CD4-positive, alpha-beta T cell (primary cell): ENCODE data around the gene TFAP2E. TPM values are rescaled to one million over a fixed set of nuclear protein-coding genes. Genes with fewer than 3 reads are reported as not detected.

Experiments used
- ATAC-seq: fragments of 200-7000 bp; cut with Tn5 transposase; one replicate; pipeline ENCODE4 v1.10.0; 2022; ENCODE audit warnings: mild to moderate bottlenecking; ENCODE audit not compliant: poor library complexity
- CTCF ChIA-PET: fragments of 350-600 bp; sonication (Branson Sonifier 250); formaldehyde crosslinking; loops from one replicate; lab custom pipeline; 2021; ENCODE audit warnings: antibody characterized with exemption, inconsistent platforms; lab: Charles Lee
- POLR2A ChIA-PET: fragments of 350-600 bp; sonication (Branson Sonifier 250); formaldehyde crosslinking; loops from one replicate; lab custom pipeline; 2021; ENCODE audit warnings: antibody characterized with exemption, inconsistent platforms; lab: Charles Lee
- DNase-seq, 14 experiments: peaks; one replicate each; pipeline ENCODE4 v3.0.0-alpha.2; 2013 to 2020; ENCODE audit warnings: mixed read lengths in 2 of 14
- H3K27ac ChIP-seq, 2 donors: one replicate each; pipeline versions ENCODE4 v1.5.1 to v1.7.0; 2013; ENCODE audit warnings: low read length in 2 of 2, low read depth in 1 of 2, mild to moderate bottlenecking in 1 of 2
- H3K27me3 ChIP-seq, 2 experiments: 1 replicate in 1 of 2; 2 replicates in 1 of 2; pipeline versions ENCODE4 v1.6.1 to v1.7.0; 2013; ENCODE audit warnings: low read length in 2 of 2, control low read depth in 1 of 2, mild to moderate bottlenecking in 1 of 2, moderate library complexity in 1 of 2; ENCODE audit not compliant: insufficient read depth in 2 of 2, control insufficient read depth in 1 of 2
- H3K36me3 ChIP-seq: one replicate; pipeline ENCODE4 v1.6.1; 2013; ENCODE audit warnings: low read length, control low read depth; ENCODE audit not compliant: insufficient read depth
- H3K4me1 ChIP-seq: one replicate; pipeline ENCODE4 v1.6.1; 2013; ENCODE audit warnings: low read length, control low read depth; ENCODE audit not compliant: insufficient read depth
- H3K4me3 ChIP-seq: one replicate; pipeline ENCODE4 v1.5.1; 2013; ENCODE audit warnings: mild to moderate bottlenecking, low read length, moderate library complexity
- H3K9me3 ChIP-seq, 2 experiments: 1 replicate in 1 of 2; 2 replicates in 1 of 2; pipeline versions ENCODE4 v1.6.1 to v1.7.0; 2013; ENCODE audit warnings: low read length in 2 of 2, mild to moderate bottlenecking in 2 of 2, control low read depth in 1 of 2, moderate library complexity in 1 of 2; ENCODE audit not compliant: control insufficient read depth in 1 of 2, insufficient read depth in 1 of 2
- H3K27ac Mint-ChIP-seq: one replicate; pipeline ENCODE4 v1.8.0; 2020; ENCODE audit warnings: mixed read lengths
- H3K27me3 Mint-ChIP-seq: one replicate; pipeline ENCODE4 v1.8.0; 2021; ENCODE audit warnings: mixed read lengths
- H3K36me3 Mint-ChIP-seq: one replicate; pipeline ENCODE4 v1.8.0; 2021; ENCODE audit warnings: low read depth, mixed read lengths
- H3K4me1 Mint-ChIP-seq: one replicate; pipeline ENCODE4 v1.8.0; 2021; ENCODE audit warnings: low read depth, mixed read lengths
- H3K4me3 Mint-ChIP-seq: one replicate; pipeline ENCODE4 v1.8.0; 2020; ENCODE audit warnings: mild to moderate bottlenecking, mixed read lengths
- H3K9me3 Mint-ChIP-seq: one replicate; pipeline ENCODE4 v1.8.0; 2020; ENCODE audit warnings: mixed read lengths
- CTCF ChIP-seq: fragments of 200-600 bp; IDR thresholded peaks from one replicate; pipeline ENCODE4 v1.8.0; 2022; ENCODE audit warnings: antibody characterized with exemption, mild to moderate bottlenecking
- intact Hi-C, 2 experiments: fragments of 100-400 bp; cut with DNase I in 1 of 2; cut with micrococcal nuclease in 1 of 2; formaldehyde crosslinking; loops; one replicate each; pipeline versions ENCODE4 v1.15.1 to v1.9.0; 2023 to 2025; cut with DNase I, micrococcal nuclease
- total RNA-seq, 174 experiments: library from RNA in 2 of 174; stranded (reverse) in 2 of 174; gene quantifications; one replicate each; pipeline ENCODE4 v1.2.3 and lab custom pipeline; 2021 to 2026

The TFAP2E gene
- total RNA-seq, 2 experiments from 2014 or later = 3.0 to 3.8 TPM

GRCh38 chr1:35640380-35641232 is 67.5 kb downstream of the TFAP2E start:
- Histone ChIP-seq H3K36me3 (peaks cover 7% of the 10 kb centered on the region), H3K4me3 (peak overlapping the region; percentile 83), H3K27me3 (peaks cover 0 to 8% of the 10 kb centered on the region in 2 experiments), H3K27ac (peak overlapping the region; percentile 63 to 73), H3K9me3 (no peaks in the 10 kb centered on the region), H3K4me1 (peaks cover 15% of the 10 kb centered on the region)
- CTCF ChIA-PET = no interaction called here
- peaks cover 53% of the 10 kb centered on the region for H3K4me1 Mint-ChIP-seq
- H3K27ac Mint-ChIP-seq = peak overlapping the region; percentile 98
- H3K36me3 Mint-ChIP-seq = peaks cover 26% of the 10 kb centered on the region
- no peaks in the 10 kb centered on the region for H3K9me3 Mint-ChIP-seq
- POLR2A ChIA-PET = no interaction called here
- DNase-seq = peak in 2 of 14 experiments; percentile 12 to 19
- intact Hi-C loops = loop anchor here (2.0 to 10.0 kb wide), 5 partner anchors 72 to 824 kb away; partner anchors contain the start of genes C1orf216 (in 2 of the 2), CLSPN (in 1 of the 2), MRPS15 (in 1 of the 2) and SFPQ (in 1 of the 2)
- peaks cover 28% of the 10 kb centered on the region for H3K27me3 Mint-ChIP-seq
- ATAC-seq = no peak
- H3K4me3 Mint-ChIP-seq = peak overlapping the region; percentile 99
- TF ChIP-seq CTCF = no peak

GRCh38 chr1:35641233-35641866 is 68.2 kb downstream of the TFAP2E start, which contains the start of gene PSMB2:
Gene PSMB2, minus strand, starts transcription at chr1:35641526. Its CDS starts 94 bp downstream, at chr1:35641432.
- intact Hi-C loops = loop anchor here (2.0 to 10.0 kb wide), 5 partner anchors 73 to 823 kb away; partner anchors contain the start of genes C1orf216 (in 2 of the 2), CLSPN (in 1 of the 2), MRPS15 (in 1 of the 2) and SFPQ (in 1 of the 2)
- no peak for TF ChIP-seq CTCF
- CTCF ChIA-PET = interaction anchor here (0.7 to 1.0 kb wide), 2 partner anchors 10 to 76 kb away, joined by 3 read pairs; no protein-coding TSS in a partner anchor

GRCh38 chr1:35642471-35642955 is 69.4 kb downstream of the TFAP2E start:
- POLR2A ChIA-PET = interaction anchor here (1.1 kb wide), 1 partner anchor 74 kb away, joined by 8 read pairs; no protein-coding TSS in a partner anchor

More at GRCh38 chr1:35641233-35641866, 68.2 kb downstream of the TFAP2E start, which contains the start of gene PSMB2:
- no peaks in the 10 kb centered on the region for H3K36me3 ChIP-seq
- peak; percentile 89 for ATAC-seq
- POLR2A ChIA-PET = interaction anchor here (1.1 kb wide), 1 partner anchor 72 kb away, joined by 8 read pairs; no protein-coding TSS in a partner anchor
- H3K4me3 ChIP-seq = peak within 1 kb of the TSS; percentile 83
- DNase-seq = peak; percentile 92 to 98 (median 96)
- peaks cover 15% of the 10 kb centered on the region for H3K4me1 ChIP-seq
- Mint-ChIP-seq H3K4me3 (peak within 1 kb of the TSS; percentile 99), H3K27ac (peak within 1 kb of the TSS; percentile 98), H3K27me3 (peaks cover 35% of the 10 kb centered on the region), H3K4me1 (peaks cover 47% of the 10 kb centered on the region), H3K9me3 (no peaks in the 10 kb centered on the region), H3K36me3 (peaks cover 18% of the 10 kb centered on the region)
- no peaks in the 10 kb centered on the region for H3K9me3 ChIP-seq
- H3K27ac ChIP-seq = peak within 1 kb of the TSS; percentile 63 to 73
- H3K27me3 ChIP-seq = peaks cover 0 to 16% of the 10 kb centered on the region in 2 experiments

More at GRCh38 chr1:35642471-35642955, 69.4 kb downstream of the TFAP2E start:
- ATAC-seq = no peak
- TF ChIP-seq CTCF = no peak
- H3K4me3 Mint-ChIP-seq = peak overlapping the region; percentile 99
- no peaks in the 10 kb centered on the region for H3K9me3 Mint-ChIP-seq
- peak overlapping the region; percentile 98 for H3K27ac Mint-ChIP-seq
- Histone ChIP-seq H3K9me3 (no peaks in the 10 kb centered on the region), H3K4me3 (peak overlapping the region; percentile 83), H3K27me3 (peaks cover 0 to 18% of the 10 kb centered on the region in 2 experiments), H3K36me3 (no peaks in the 10 kb centered on the region), H3K4me1 (peaks cover 15% of the 10 kb centered on the region), H3K27ac (no peak overlapping the region)
- DNase-seq = peak in 3 of 14 experiments; percentile 10 to 40 (median 15)
- peaks cover 40% of the 10 kb centered on the region for H3K27me3 Mint-ChIP-seq
- H3K36me3 Mint-ChIP-seq = peaks cover 12% of the 10 kb centered on the region
- H3K4me1 Mint-ChIP-seq = peaks cover 42% of the 10 kb centered on the region
- intact Hi-C loops = loop anchor here (5.0 to 10.0 kb wide), 3 partner anchors 75 to 822 kb away; partner anchors contain the start of genes C1orf216 (in 2 of the 2), CLSPN (in 1 of the 2) and MRPS15 (in 1 of the 2)
- CTCF ChIA-PET = interaction anchor here (0.7 to 1.0 kb wide), 2 partner anchors 9 to 78 kb away, joined by 3 read pairs; no protein-coding TSS in a partner anchor
